T-cell (primary cell): Measurements from ENCODE around the gene EBLN2. TPM values are rescaled to one million over a fixed set of nuclear protein-coding genes. Genes with fewer than 3 reads are reported as not detected.

ENCODE experiments used
- ATAC-seq, 4 experiments: fragments of 200-7000 bp in 3 of 4; fragments of 150-1000 bp in 1 of 4; cut with Tn5 transposase; replicated peaks in 1 of 4; 1 replicate in 3 of 4; 2 replicates in 1 of 4; pipeline ENCODE4 v1.10.0; 2021; ENCODE audit warnings: moderate library complexity in 3 of 4, mild to moderate bottlenecking in 2 of 4, moderate number of reproducible peaks in 1 of 4
- CTCF ChIA-PET, 2 donors: fragments of 300-600 bp; sonication (Branson Sonifier 250); formaldehyde crosslinking; loops; one replicate each; lab custom pipeline; 2022; ENCODE audit warnings: antibody characterized with exemption in 2 of 2; lab: Charles Lee
- POLR2A ChIA-PET, 2 donors: fragments of 300-600 bp; sonication (Branson Sonifier 250); formaldehyde crosslinking; loops; one replicate each; lab custom pipeline; 2022; ENCODE audit warnings: antibody characterized with exemption in 2 of 2; lab: Charles Lee
- DNase-seq, 35 experiments: peaks; one replicate each; pipeline versions ENCODE4 v3.0.0 to v3.0.0-alpha.2; 2013 to 2023
- H3K27ac ChIP-seq: one replicate; pipeline ENCODE4 v1.5.1; 2013; ENCODE audit warnings: low read length
- H3K27me3 ChIP-seq, 2 experiments: replicated peaks in 1 of 2; 1 replicate in 1 of 2; 2 replicates in 1 of 2; pipeline versions ENCODE4 v1.6.1 to v1.7.0; 2013; ENCODE audit warnings: low read length in 1 of 2, mixed read lengths in 1 of 2; ENCODE audit not compliant: control insufficient read depth in 2 of 2, insufficient read depth in 2 of 2; ENCODE audit errors: extremely low read depth in 1 of 2
- H3K36me3 ChIP-seq, 2 donors: 1 replicate in 1 of 2; 2 replicates in 1 of 2; pipeline versions ENCODE4 v1.6.1 to v1.7.0; 2013; ENCODE audit warnings: low read length in 1 of 2; ENCODE audit not compliant: control insufficient read depth in 2 of 2, insufficient read depth in 1 of 2; ENCODE audit errors: extremely low read depth in 1 of 2
- H3K4me1 ChIP-seq, 2 experiments: 1 replicate in 1 of 2; 2 replicates in 1 of 2; pipeline versions ENCODE4 v1.6.1 to v1.7.0; 2013; ENCODE audit warnings: low read length in 2 of 2, mixed read lengths in 1 of 2; ENCODE audit not compliant: insufficient read depth in 2 of 2, control insufficient read depth in 1 of 2; ENCODE audit errors: extremely low read depth in 1 of 2
- H3K4me3 ChIP-seq, 2 donors: 1 replicate in 1 of 2; 2 replicates in 1 of 2; pipeline versions ENCODE4 v1.5.1 to v1.7.0; 2013; ENCODE audit warnings: mild to moderate bottlenecking in 2 of 2, low read length in 1 of 2, moderate library complexity in 1 of 2; ENCODE audit not compliant: control insufficient read depth in 1 of 2; ENCODE audit errors: extremely low read depth in 1 of 2
- H3K9me3 ChIP-seq: 2 replicates; pipeline ENCODE4 v1.7.0; 2013
- H3K27ac Mint-ChIP-seq, 2 donors: one replicate each; pipeline ENCODE4 v1.8.0; 2020 to 2021; ENCODE audit warnings: mild to moderate bottlenecking in 2 of 2, mixed read lengths in 2 of 2
- H3K27me3 Mint-ChIP-seq, 2 donors: one replicate each; pipeline ENCODE4 v1.8.0; 2021 to 2022; ENCODE audit warnings: mixed read lengths in 2 of 2
- H3K36me3 Mint-ChIP-seq: one replicate; pipeline ENCODE4 v1.8.0; 2021; ENCODE audit warnings: mixed read lengths
- H3K4me1 Mint-ChIP-seq, 3 donors: one replicate each; pipeline ENCODE4 v1.8.0; 2020 to 2022; ENCODE audit warnings: mixed read lengths in 3 of 3, mild to moderate bottlenecking in 1 of 3
- H3K4me3 Mint-ChIP-seq, 3 donors: one replicate each; pipeline ENCODE4 v1.8.0; 2020 to 2022; ENCODE audit warnings: mild to moderate bottlenecking in 3 of 3, mixed read lengths in 3 of 3, moderate library complexity in 3 of 3
- H3K9me3 Mint-ChIP-seq, 3 donors: one replicate each; pipeline ENCODE4 v1.8.0; 2020 to 2022; ENCODE audit warnings: mixed read lengths in 3 of 3
- WGBS: methylation state at CpG from one replicate; pipeline ENCODE4 v1.1.5; 2013; ENCODE audit warnings: missing lambda C conversion rate; ENCODE audit not compliant: insufficient coverage; 5-methylcytosine and 5-hydroxymethylcytosine counted together
- total RNA-seq, 35 experiments: library from RNA in 6 of 35; stranded (reverse) in 6 of 35; fragments of 120-200 nt in 1 of 35; gene quantifications; one replicate each; pipeline versions ENCODE4 v1.2.1 to v1.2.4 and lab custom pipeline; 2013 to 2026

Gene EBLN2
- total RNA-seq, 5 donors from 2014 or later (not counting 1 experiment from before 2014, with no cell fraction given) = 6.6 to 12.8 (median 8.1) TPM

DNA sequence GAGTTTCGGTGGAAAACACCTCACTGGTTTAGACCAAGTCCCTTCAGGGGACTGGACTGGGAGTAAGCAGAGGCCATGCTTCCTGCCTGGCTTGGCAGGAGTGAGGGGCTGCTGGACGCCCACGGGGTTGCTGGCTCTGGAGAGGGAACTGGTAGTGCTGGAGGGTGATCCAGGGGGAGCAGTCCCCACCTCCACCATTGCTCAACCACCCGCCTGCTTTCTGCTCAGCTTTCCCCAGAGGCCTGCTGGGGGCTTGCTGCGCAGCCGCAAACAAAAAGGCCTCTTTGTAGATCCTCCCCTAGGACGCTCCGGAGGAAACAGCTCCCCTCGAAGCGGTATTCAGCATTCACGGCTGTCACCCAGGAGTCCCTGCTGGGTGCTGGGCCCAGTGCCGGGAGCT is 33.5 kb downstream of the EBLN2 start:
- 98% methylated on average over 10 of the region's 12 CpGs for WGBS

DNA sequence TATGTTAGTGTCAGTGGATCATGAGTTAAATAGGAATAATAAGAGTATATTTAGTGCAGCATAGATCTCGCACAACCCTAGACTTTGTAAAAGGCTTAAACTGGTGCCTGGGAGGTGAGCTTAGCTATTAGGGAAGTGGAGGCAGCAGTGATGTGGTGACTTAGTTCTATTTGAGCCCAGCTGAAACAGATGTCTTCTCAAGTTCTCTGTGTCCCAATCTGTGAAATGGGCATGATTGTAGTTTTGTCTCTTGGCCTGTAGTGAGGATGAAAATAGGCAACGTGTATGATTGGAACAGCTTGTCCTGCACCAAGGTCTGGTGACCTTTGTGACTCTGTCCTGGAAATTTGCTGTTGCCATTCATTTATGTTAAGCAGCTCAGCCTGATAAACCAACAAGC is 34.7 kb downstream of the EBLN2 start:
- H3K36me3 Mint-ChIP-seq = no peaks in the 10 kb centered on the region
- Histone ChIP-seq H3K9me3 (no peaks in the 10 kb centered on the region), H3K4me3 (no peak overlapping the region), H3K27ac (no peak overlapping the region), H3K27me3 (peaks cover 0 to 24% of the 10 kb centered on the region in 2 experiments), H3K4me1 (peaks cover 3 to 5% of the 10 kb centered on the region in 2 experiments), H3K36me3 (no peaks in the 10 kb centered on the region)
- 84% methylated on average over 2 of the region's 2 CpGs for WGBS
- no peak for ATAC-seq
- DNase-seq = no peak
- H3K27ac Mint-ChIP-seq = no peak overlapping the region
- CTCF ChIA-PET = interaction anchor here in 1 of 2 donors (1.2 kb wide), 1 partner anchor 430 kb away, joined by 3 read pairs; no protein-coding TSS in a partner anchor
- H3K4me1 Mint-ChIP-seq = peaks cover 7 to 8% (median 8%) of the 10 kb centered on the region in 3 donors
- no peak overlapping the region for H3K4me3 Mint-ChIP-seq
- POLR2A ChIA-PET = no interaction called here
- peaks cover 3 to 7% of the 10 kb centered on the region in 2 donors for H3K27me3 Mint-ChIP-seq
- no peaks in the 10 kb centered on the region for H3K9me3 Mint-ChIP-seq

More for the DNA sequence above, 33.5 kb downstream of the EBLN2 start:
- Mint-ChIP-seq H3K9me3 (no peaks in the 10 kb centered on the region), H3K4me3 (no peak overlapping the region), H3K27ac (no peak overlapping the region), H3K27me3 (peaks cover 3 to 7% of the 10 kb centered on the region in 2 donors), H3K36me3 (no peaks in the 10 kb centered on the region), H3K4me1 (peaks cover 7 to 8% (median 8%) of the 10 kb centered on the region in 3 donors)
- H3K4me3 ChIP-seq = no peak overlapping the region
- no peak for DNase-seq
- no peak for ATAC-seq
- POLR2A ChIA-PET = no interaction called here
- CTCF ChIA-PET = interaction anchor here (0.6 to 1.3 kb wide), 5 partner anchors 9 to 620 kb away, joined by 3 to 8 read pairs (median 3); no protein-coding TSS in a partner anchor
- H3K9me3 ChIP-seq = no peaks in the 10 kb centered on the region
- no peaks in the 10 kb centered on the region for H3K36me3 ChIP-seq
- peaks cover 0 to 21% of the 10 kb centered on the region in 2 experiments for H3K27me3 ChIP-seq
- no peak overlapping the region for H3K27ac ChIP-seq
- H3K4me1 ChIP-seq = peaks cover 3 to 5% of the 10 kb centered on the region in 2 experiments

DNA sequence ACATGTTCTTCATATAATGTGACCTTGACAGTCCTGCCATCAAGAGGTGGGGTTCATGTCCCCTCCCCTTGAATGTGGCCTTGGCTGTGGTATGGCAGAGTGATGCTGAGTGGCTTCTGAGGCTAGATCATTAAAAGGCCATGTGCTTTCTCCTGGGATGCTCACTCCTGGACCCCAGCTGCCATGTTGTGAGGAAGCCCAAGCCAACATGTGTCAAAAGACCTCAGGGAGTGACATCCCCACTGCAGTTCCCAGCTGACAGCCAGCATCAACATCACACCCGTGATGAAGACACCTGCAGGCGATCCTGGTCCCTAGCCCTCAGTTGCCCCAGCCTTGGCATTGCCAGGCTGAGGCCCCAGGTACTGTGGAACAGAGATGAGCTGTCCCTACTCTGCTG is 36.6 kb downstream of the EBLN2 start:
- Histone ChIP-seq H3K4me1 (peaks cover 3 to 5% of the 10 kb centered on the region in 2 experiments), H3K4me3 (no peak overlapping the region), H3K27me3 (peaks cover 0 to 29% of the 10 kb centered on the region in 2 experiments), H3K36me3 (no peaks in the 10 kb centered on the region), H3K9me3 (no peaks in the 10 kb centered on the region), H3K27ac (no peak overlapping the region)
- H3K36me3 Mint-ChIP-seq = no peaks in the 10 kb centered on the region
- ChIA-PET CTCF (no interaction called here), POLR2A (no interaction called here)
- DNase-seq = no peak
- no peak overlapping the region for H3K27ac Mint-ChIP-seq
- H3K4me1 Mint-ChIP-seq = peaks cover 7 to 8% (median 8%) of the 10 kb centered on the region in 3 donors
- ATAC-seq = no peak
- no peaks in the 10 kb centered on the region for H3K9me3 Mint-ChIP-seq
- H3K27me3 Mint-ChIP-seq = peaks cover 3 to 7% of the 10 kb centered on the region in 2 donors
- no peak overlapping the region for H3K4me3 Mint-ChIP-seq
- WGBS = no CpG with 5 or more reads among the region's 2 CpGs

DNA sequence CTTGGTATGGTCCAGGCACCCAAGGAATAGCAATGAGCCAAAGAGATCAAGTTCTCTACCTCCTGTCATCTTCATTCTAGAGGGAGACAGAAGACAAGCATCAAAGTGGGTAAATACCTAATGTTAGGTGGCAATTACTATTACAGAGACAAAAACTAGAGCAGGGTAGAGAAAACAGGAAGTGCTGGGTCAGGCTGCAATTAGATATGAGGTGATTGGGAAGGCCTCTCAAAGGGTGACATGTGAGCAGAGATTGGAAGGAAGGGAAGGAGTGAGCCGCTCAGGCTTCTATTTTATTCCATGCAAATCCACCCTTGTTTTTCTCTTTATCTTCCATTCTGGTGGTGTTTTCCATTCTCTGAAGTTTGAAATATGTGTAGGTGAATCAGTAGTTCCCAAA is 37.4 kb downstream of the EBLN2 start:
- DNase-seq (no peak), ATAC-seq (no peak)
- peaks cover 0 to 29% of the 10 kb centered on the region in 2 experiments for H3K27me3 ChIP-seq
- H3K4me1 Mint-ChIP-seq = peaks cover 7 to 8% (median 8%) of the 10 kb centered on the region in 3 donors
- H3K9me3 Mint-ChIP-seq = no peaks in the 10 kb centered on the region
- POLR2A ChIA-PET = no interaction called here
- no peaks in the 10 kb centered on the region for H3K9me3 ChIP-seq
- H3K4me3 Mint-ChIP-seq = no peak overlapping the region
- CTCF ChIA-PET = no interaction called here
- H3K4me1 ChIP-seq = peaks cover 3 to 5% of the 10 kb centered on the region in 2 experiments
- peaks cover 3 to 7% of the 10 kb centered on the region in 2 donors for H3K27me3 Mint-ChIP-seq
- H3K27ac ChIP-seq = no peak overlapping the region
- no CpG with 5 or more reads among the region's 1 CpG for WGBS
- no peak overlapping the region for H3K4me3 ChIP-seq
- H3K27ac Mint-ChIP-seq = no peak overlapping the region
- H3K36me3 Mint-ChIP-seq = no peaks in the 10 kb centered on the region
- no peaks in the 10 kb centered on the region for H3K36me3 ChIP-seq

DNA sequence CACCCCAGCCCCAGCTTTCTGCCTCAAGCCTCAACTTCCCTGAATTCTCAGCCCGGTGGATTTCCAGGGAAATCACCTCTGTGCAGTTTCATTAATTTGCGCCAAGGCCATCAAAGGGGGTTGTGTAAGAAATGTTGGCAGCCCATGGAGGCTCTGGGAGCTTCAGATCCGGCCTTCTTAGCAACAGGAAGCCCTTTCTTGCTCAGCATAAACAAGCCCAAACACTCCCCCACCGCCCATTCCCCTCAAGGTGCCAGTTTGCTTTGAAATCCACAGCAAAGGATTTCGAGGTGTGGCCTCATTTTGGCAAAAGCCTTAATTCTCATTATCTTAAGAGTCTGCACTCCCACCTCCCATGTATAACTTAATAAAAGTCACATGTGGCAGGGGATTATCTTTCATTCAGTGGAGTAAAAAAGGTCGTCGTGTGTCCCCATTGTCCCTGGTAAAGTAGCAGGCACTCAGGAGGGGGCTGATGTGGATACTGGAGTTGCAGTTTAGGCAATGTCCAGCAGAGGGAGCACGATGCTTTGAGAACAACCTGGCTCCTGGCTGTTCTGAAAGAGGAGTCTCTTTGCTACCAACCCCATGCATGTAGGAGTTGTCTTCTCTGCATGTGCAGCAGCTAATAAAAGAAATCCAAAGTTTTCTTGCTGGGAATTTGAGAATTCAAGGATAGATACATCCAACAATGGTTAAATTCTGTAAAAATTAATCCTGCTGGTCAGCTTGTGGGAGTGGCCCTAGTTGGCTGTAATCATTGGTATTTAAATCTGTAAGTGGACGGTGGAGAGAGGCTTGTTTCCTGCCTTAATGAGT is 39.5 kb downstream of the EBLN2 start:
- no peak overlapping the region for H3K4me3 Mint-ChIP-seq
- POLR2A ChIA-PET = interaction anchor here in 1 of 2 donors (0.5 kb wide), 1 partner anchor 881 kb away, joined by 6 read pairs; no protein-coding TSS in a partner anchor
- no peaks in the 10 kb centered on the region for H3K9me3 Mint-ChIP-seq
- peaks cover 0 to 7% of the 10 kb centered on the region in 2 donors for H3K27me3 Mint-ChIP-seq
- H3K27ac Mint-ChIP-seq = no peak overlapping the region
- WGBS = 0% methylated on average over 3 of the region's 9 CpGs
- no peaks in the 10 kb centered on the region for H3K36me3 ChIP-seq
- H3K4me1 ChIP-seq = no peaks in the 10 kb centered on the region
- H3K9me3 ChIP-seq = no peaks in the 10 kb centered on the region
- no peaks in the 10 kb centered on the region for H3K4me1 Mint-ChIP-seq
- no peak overlapping the region for H3K27ac ChIP-seq
- peak; percentile 57 to 76 (median 74) for ATAC-seq
- no peaks in the 10 kb centered on the region for H3K36me3 Mint-ChIP-seq
- CTCF ChIA-PET = interaction anchor here (0.8 to 1.4 kb wide), 5 partner anchors 13 to 407 kb away, joined by 3 to 6 read pairs (median 4); no protein-coding TSS in a partner anchor
- H3K4me3 ChIP-seq = no peak overlapping the region
- DNase-seq = peak; percentile 15 to 85 (median 62)
- H3K27me3 ChIP-seq = peaks cover 0 to 17% of the 10 kb centered on the region in 2 experiments

DNA sequence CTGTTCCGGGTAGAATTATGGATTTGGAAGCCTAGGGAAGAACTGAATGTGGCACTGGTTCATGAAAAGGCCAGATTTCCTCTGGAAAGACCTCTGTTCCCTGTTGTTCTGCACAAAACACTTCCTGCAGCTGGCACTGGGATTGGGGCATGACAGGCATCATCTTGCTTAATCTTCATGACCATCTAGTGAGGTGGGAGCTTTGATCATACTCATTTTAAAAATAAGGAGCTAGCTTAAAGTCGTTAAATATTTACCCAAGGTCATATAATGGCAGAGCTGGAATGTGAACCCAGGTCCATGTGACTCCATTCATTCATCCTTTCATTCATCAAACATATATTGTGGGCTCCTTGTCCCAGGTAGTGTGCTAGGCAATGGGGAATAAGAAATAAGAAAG is 40.4 kb downstream of the EBLN2 start:
- Histone ChIP-seq H3K27ac (no peak overlapping the region), H3K4me3 (no peak overlapping the region), H3K36me3 (no peaks in the 10 kb centered on the region), H3K9me3 (no peaks in the 10 kb centered on the region), H3K27me3 (peaks cover 0 to 14% of the 10 kb centered on the region in 2 experiments), H3K4me1 (no peaks in the 10 kb centered on the region)
- Mint-ChIP-seq H3K4me3 (no peak overlapping the region), H3K36me3 (no peaks in the 10 kb centered on the region), H3K4me1 (no peaks in the 10 kb centered on the region), H3K9me3 (no peaks in the 10 kb centered on the region), H3K27me3 (peaks cover 0 to 3% of the 10 kb centered on the region in 2 donors), H3K27ac (no peak overlapping the region)
- WGBS = 40% methylated on average over 1 of the region's 2 CpGs
- ChIA-PET CTCF (interaction anchor here in 1 of 2 donors (0.6 to 1.0 kb wide), 2 partner anchors 41 to 401 kb away, joined by 3 to 6 read pairs; partner anchors contain the start of gene EBLN2), POLR2A (no interaction called here)
- ATAC-seq (no peak), DNase-seq (no peak)
